Panc1 (cell line): ENCODE data around the gene SUGCT.

ENCODE experiments used
- CTCF ChIP-seq: fragments of 450-650 bp; IDR thresholded peaks from 2 replicates; pipeline ENCODE4 v1.5.1; 2017; ENCODE audit warnings: mild to moderate bottlenecking
- POLR2AphosphoS5 ChIP-seq: IDR thresholded peaks from 2 replicates; pipeline ENCODE4 v1.6.1; 2012; ENCODE audit warnings: mild to moderate bottlenecking, low read depth, low read length, moderate library complexity
- REST ChIP-seq, 2 experiments: IDR thresholded peaks; 2 replicates each; pipeline ENCODE4 v1.6.1; 2011 to 2012; ENCODE audit warnings: low read depth in 2 of 2, control low read depth in 1 of 2, low read length in 1 of 2, mild to moderate bottlenecking in 1 of 2, moderate library complexity in 1 of 2; ENCODE audit not compliant: insufficient read depth in 1 of 2
- SIN3A ChIP-seq: IDR thresholded peaks from 2 replicates; pipeline ENCODE4 v1.6.1; 2012; ENCODE audit warnings: low read depth, mild to moderate bottlenecking, low read length, moderate library complexity, borderline replicate concordance; ENCODE audit not compliant: insufficient read depth
- TCF7L2 ChIP-seq: IDR thresholded peaks from 2 replicates; pipeline ENCODE4 v1.6.1; 2011; ENCODE audit warnings: mild to moderate bottlenecking, low read depth, low read length, inconsistent platforms

- TF ChIP-seq CTCF: no peak
- no peak for TF ChIP-seq POLR2AphosphoS5
- TF ChIP-seq TCF7L2: no peak
- no peak for TF ChIP-seq SIN3A
- no peak for TF ChIP-seq REST (IDR thresholded peaks at IDR 0.05; ENCODE audit: insufficient read depth in 1 of 2, low read depth in 2 of 2, low read length in 1 of 2)
These were observed 285.0 kb downstream of the SUGCT start for GRCh38 chr7:40419806-40420205.
